ENCODE data around the gene RBM42. TPM values are rescaled to one million over a fixed set of nuclear protein-coding genes. Genes with fewer than 3 reads are reported as not detected.

The RBM42 gene
- total and polyA plus RNA-seq, 9 of the 15 experiments (the other 6 are each of a cell fraction or from before 2014, with no cell fraction given): 5.7 to 149 (median 32.4) TPM

DNA sequence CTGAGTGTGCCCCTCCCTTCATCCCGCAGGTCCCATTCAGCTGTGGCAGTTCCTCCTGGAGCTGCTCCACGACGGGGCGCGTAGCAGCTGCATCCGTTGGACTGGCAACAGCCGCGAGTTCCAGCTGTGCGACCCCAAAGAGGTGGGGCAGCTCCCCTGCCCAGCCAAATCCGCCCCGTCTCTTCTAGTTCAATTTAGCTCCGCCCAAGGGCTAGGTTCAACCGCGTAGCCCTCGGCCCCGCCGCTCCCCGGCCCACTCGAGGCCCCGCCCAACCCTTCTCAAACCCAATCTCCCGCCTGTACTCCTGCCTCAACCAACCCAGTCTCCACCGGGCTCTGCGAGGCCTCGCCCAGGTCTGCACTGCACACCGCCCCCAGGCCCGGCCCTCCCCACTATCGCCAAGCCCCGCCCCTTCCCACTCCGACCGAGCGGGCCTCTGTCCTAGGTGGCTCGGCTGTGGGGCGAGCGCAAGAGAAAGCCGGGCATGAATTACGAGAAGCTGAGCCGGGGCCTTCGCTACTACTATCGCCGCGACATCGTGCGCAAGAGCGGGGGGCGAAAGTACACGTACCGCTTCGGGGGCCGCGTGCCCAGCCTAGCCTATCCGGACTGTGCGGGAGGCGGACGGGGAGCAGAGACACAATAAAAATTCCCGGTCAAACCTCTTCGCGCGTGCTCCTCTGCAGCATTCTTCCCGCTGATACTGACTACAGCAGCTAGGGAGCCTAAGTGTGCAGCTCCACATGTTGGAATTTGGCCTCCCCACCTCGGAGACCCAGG, 15.6 kb downstream of the RBM42 start (continued):
- TF ChIP-seq ZNF384 (IDR thresholded peaks at IDR 0.05; ENCODE audit: low read depth, low read length) (no peak), GATAD2B (IDR thresholded peaks at IDR 0.05; ENCODE audit: borderline replicate concordance) (no peak), E2F3 (CRISPR knock-in tag; IDR thresholded peaks at IDR 0.05) (no peak), NRF1 (conservative IDR thresholded peaks at IDR 0.05 in 1 of 2, IDR thresholded peaks at IDR 0.05 in 1 of 2) (peak; percentile 56 to 62), MTA1 (IDR thresholded peaks at IDR 0.05; ENCODE audit: borderline replicate concordance) (no peak), EP300 (IDR thresholded peaks at IDR 0.05; ENCODE audit: low read length) (no peak), SP1 (CRISPR knock-in tag; IDR thresholded peaks at IDR 0.05) (peak; percentile 50), ZNF785 (CRISPR knock-in tag; IDR thresholded peaks at IDR 0.05) (no peak), ZNF77 (CRISPR knock-in tag; IDR thresholded peaks at IDR 0.05) (no peak), LCOR (CRISPR knock-in tag; IDR thresholded peaks at IDR 0.05) (no peak), STAT5B (CRISPR knock-in tag; IDR thresholded peaks at IDR 0.05) (no peak), ZNF408 (CRISPR knock-in tag; IDR thresholded peaks at IDR 0.05; ENCODE audit: low read depth) (no peak), ZBTB7A (IDR thresholded peaks at IDR 0.05; ENCODE audit: borderline replicate concordance, control insufficient read depth, low read depth, low read length) (peak; percentile 68; the same call in 1 of the 2 replicates), NR3C1 (CRISPR knock-in tag; IDR thresholded peaks at IDR 0.05) (no peak), FOXJ3 (CRISPR knock-in tag; IDR thresholded peaks at IDR 0.05) (no peak)
- TF ChIP-seq, protein P1, sequence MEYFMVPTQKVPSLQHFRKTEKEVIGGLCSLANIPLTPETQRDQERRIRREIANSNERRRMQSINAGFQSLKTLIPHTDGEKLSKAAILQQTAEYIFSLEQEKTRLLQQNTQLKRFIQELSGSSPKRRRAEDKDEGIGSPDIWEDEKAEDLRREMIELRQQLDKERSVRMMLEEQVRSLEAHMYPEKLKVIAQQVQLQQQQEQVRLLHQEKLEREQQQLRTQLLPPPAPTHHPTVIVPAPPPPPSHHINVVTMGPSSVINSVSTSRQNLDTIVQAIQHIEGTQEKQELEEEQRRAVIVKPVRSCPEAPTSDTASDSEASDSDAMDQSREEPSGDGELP (CRISPR knock-in tag; IDR thresholded peaks at IDR 0.05; ENCODE audit: borderline replicate concordance): peak; percentile 69
- TF ChIP-seq, protein P2, sequence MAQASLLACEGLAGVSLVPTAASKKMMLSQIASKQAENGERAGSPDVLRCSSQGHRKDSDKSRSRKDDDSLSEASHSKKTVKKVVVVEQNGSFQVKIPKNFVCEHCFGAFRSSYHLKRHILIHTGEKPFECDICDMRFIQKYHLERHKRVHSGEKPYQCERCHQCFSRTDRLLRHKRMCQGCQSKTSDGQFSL (CRISPR knock-in tag; IDR thresholded peaks at IDR 0.05): no peak
- TF ChIP-seq, protein P2 (tag; IDR thresholded peaks at IDR 0.05): no peak
- TF ChIP-seq, protein P3, sequence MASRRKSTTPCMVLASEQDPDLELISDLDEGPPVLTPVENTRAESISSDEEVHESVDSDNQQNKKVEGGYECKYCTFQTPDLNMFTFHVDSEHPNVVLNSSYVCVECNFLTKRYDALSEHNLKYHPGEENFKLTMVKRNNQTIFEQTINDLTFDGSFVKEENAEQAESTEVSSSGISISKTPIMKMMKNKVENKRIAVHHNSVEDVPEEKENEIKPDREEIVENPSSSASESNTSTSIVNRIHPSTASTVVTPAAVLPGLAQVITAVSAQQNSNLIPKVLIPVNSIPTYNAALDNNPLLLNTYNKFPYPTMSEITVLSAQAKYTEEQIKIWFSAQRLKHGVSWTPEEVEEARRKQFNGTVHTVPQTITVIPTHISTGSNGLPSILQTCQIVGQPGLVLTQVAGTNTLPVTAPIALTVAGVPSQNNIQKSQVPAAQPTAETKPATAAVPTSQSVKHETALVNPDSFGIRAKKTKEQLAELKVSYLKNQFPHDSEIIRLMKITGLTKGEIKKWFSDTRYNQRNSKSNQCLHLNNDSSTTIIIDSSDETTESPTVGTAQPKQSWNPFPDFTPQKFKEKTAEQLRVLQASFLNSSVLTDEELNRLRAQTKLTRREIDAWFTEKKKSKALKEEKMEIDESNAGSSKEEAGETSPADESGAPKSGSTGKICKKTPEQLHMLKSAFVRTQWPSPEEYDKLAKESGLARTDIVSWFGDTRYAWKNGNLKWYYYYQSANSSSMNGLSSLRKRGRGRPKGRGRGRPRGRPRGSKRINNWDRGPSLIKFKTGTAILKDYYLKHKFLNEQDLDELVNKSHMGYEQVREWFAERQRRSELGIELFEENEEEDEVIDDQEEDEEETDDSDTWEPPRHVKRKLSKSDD (conservative IDR thresholded peaks at IDR 0.05; ENCODE audit: low read length): no peak
- TF ChIP-seq, protein P4, sequence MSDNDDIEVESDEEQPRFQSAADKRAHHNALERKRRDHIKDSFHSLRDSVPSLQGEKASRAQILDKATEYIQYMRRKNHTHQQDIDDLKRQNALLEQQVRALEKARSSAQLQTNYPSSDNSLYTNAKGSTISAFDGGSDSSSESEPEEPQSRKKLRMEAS (CRISPR knock-in tag; IDR thresholded peaks at IDR 0.05): peak; percentile 77
- TF ChIP-seq, protein P5, sequence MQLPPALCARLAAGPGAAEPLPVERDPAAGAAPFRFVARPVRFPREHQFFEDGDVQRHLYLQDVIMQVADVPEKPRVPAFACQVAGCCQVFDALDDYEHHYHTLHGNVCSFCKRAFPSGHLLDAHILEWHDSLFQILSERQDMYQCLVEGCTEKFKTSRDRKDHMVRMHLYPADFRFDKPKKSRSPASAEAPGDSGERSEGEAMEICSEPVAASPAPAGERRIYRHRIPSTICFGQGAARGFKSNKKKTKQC (CRISPR knock-in tag; IDR thresholded peaks at IDR 0.05): no peak
- TF ChIP-seq, protein P6, sequence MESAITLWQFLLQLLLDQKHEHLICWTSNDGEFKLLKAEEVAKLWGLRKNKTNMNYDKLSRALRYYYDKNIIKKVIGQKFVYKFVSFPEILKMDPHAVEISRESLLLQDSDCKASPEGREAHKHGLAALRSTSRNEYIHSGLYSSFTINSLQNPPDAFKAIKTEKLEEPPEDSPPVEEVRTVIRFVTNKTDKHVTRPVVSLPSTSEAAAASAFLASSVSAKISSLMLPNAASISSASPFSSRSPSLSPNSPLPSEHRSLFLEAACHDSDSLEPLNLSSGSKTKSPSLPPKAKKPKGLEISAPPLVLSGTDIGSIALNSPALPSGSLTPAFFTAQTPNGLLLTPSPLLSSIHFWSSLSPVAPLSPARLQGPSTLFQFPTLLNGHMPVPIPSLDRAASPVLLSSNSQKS (CRISPR knock-in tag; IDR thresholded peaks at IDR 0.05): no peak

All from K562 (cell line).